ENCODE measurements around the gene SFXN3.

GRCh38 chr10:101040851-101041250 is 9.8 kb downstream of the SFXN3 start:
- no peak for TF ChIP-seq CTCF (IDR thresholded peaks at IDR 0.05; ENCODE audit: low read length)
- no peak for TF ChIP-seq EZH2 (IDR thresholded peaks at IDR 0.05; ENCODE audit: borderline replicate concordance, low read length)

Data from OCI-LY1 (cell line).